Left lobe of liver (tissue), 2 donors: ENCODE results near the gene ZNF263. TPM values are rescaled to one million over a fixed set of nuclear protein-coding genes. Genes with fewer than 3 reads are reported as not detected.

Experiments
- ATAC-seq: fragments of 200-7000 bp; cut with Tn5 transposase; one replicate; pipeline ENCODE4 v1.9.1; 2020; ENCODE audit warnings: mild to moderate bottlenecking, moderate library complexity
- DNase-seq: peaks from one replicate; pipeline ENCODE4 v3.0.0-alpha.2; 2020; ENCODE audit warnings: low spot score
- total RNA-seq: library from RNA; stranded (reverse); gene quantifications from one replicate; pipeline ENCODE4 v1.2.1, GENCODE V29; 2021
- donor health status: DM: no; HTN: no; CAD: no; lungs with moderate emphysema.
- donor health status: DM: no; HTN: yes; CAD: no.

Gene ZNF263
- total RNA-seq, 1 donor from 2014 or later, result 8.4 TPM

GRCh38 chr16:3317315-3317999 lies 34.2 kb downstream of the ZNF263 start:
- no peak for ATAC-seq
- no peak for DNase-seq

GRCh38 chr16:3321816-3322215 lies 38.5 kb downstream of the ZNF263 start:
- DNase-seq (no peak), ATAC-seq (no peak)

- DNase-seq, result no peak
- no peak for ATAC-seq
Observed at GRCh38 chr16:3327514-3327913, 44.2 kb downstream of the ZNF263 start.

GRCh38 chr16:3328104-3328503 lies 44.8 kb downstream of the ZNF263 start:
- no peak for DNase-seq
- no peak for ATAC-seq

- peak; percentile 45 for DNase-seq
- peak; percentile 69 for ATAC-seq
Observed at GRCh38 chr16:3328643-3329042, 45.4 kb downstream of the ZNF263 start.

Other genes with a start within 250 kb of the ZNF263 start
- gene BICDL2, start 246.5 kb upstream of the ZNF263 start, total RNA-seq, result 0.58 TPM
- 0.96 TPM for gene MMP25, start 236.9 kb upstream of the ZNF263 start, total RNA-seq
- gene IL32, start 217.9 kb upstream of the ZNF263 start, total RNA-seq, result 172 TPM
- 0.10 TPM for gene ZSCAN10, start 184.2 kb upstream of the ZNF263 start, total RNA-seq
- 7.0 TPM for gene ZNF205, start 170.9 kb upstream of the ZNF263 start, total RNA-seq
- gene ZNF213, start 148.5 kb upstream of the ZNF263 start, total RNA-seq, result 2.7 TPM
- not detected for gene OR1F1, start 95.3 kb upstream of the ZNF263 start, total RNA-seq
- 2.2 TPM for gene ZNF200, start 48.3 kb upstream of the ZNF263 start, total RNA-seq
- gene MEFV, start 26.9 kb upstream of the ZNF263 start, total RNA-seq, result 0.88 TPM
- gene TIGD7, start 21.9 kb downstream of the ZNF263 start, total RNA-seq, result 1.6 TPM
- gene ZNF75A, start 22.0 kb downstream of the ZNF263 start, total RNA-seq, result 10.2 TPM
- gene OR2C1, start 72.4 kb downstream of the ZNF263 start, total RNA-seq, result not detected
- 5.6 TPM for gene ZSCAN32, start 117.5 kb downstream of the ZNF263 start, total RNA-seq
- 4.2 TPM for gene ZNF174, start 117.7 kb downstream of the ZNF263 start, total RNA-seq
- 0.91 TPM for gene ZNF597, start 160.0 kb downstream of the ZNF263 start, total RNA-seq
- gene NAA60, start 160.2 kb downstream of the ZNF263 start, total RNA-seq, result 39.5 TPM
- not detected for gene C16orf90, start 212.0 kb downstream of the ZNF263 start, total RNA-seq
- gene CLUAP1, start 217.5 kb downstream of the ZNF263 start, total RNA-seq, result 6.8 TPM